HG03064 (cell line): Measurements from ENCODE around the gene ALKBH7.
"Not testable (repeated sequence)": the region's sequence is repeated elsewhere in the genome, so short reads cannot be mapped to it uniquely, and the experiment has no call there.

Experiments
- ATAC-seq: cut with Tn5 transposase; IDR thresholded peaks from one replicate; pipeline ENCODE4 v1.9.1; 2021; ENCODE audit warnings: low read depth; ENCODE audit not compliant: unreplicated experiment

ALKBH7 gene

GRCh38 chr19:6372594-6373095 lies at the start of gene ALKBH7:
Gene ALKBH7, plus strand, starts transcription at chr19:6372794. Its CDS starts 27 bp downstream, at chr19:6372821.
- ATAC-seq: peak; percentile 66

- ATAC-seq: no peak
These were observed 47.8 kb upstream of the ALKBH7 start for GRCh38 chr19:6324757-6325156.

- ATAC-seq: no peak
These were observed 47.0 kb upstream of the ALKBH7 start for GRCh38 chr19:6325614-6326013.

- ATAC-seq: no peak
These were observed 45.8 kb upstream of the ALKBH7 start for GRCh38 chr19:6326815-6327214.

- ATAC-seq: no peak
These were observed 39.2 kb upstream of the ALKBH7 start, which contains the start of gene ACER1 for GRCh38 chr19:6333439-6333838. Gene ACER1, minus strand, starts transcription at chr19:6333612. Its CDS starts 61 bp downstream, at chr19:6333551.

GRCh38 chr19:6334490-6335285 lies 37.9 kb upstream of the ALKBH7 start:
- no peak for ATAC-seq

GRCh38 chr19:6340493-6341201 lies 31.9 kb upstream of the ALKBH7 start:
- ATAC-seq: no peak

GRCh38 chr19:6343462-6343861 lies 29.1 kb upstream of the ALKBH7 start:
- ATAC-seq: no peak

GRCh38 chr19:6349271-6349670 lies 23.3 kb upstream of the ALKBH7 start:
- ATAC-seq: not testable (repeated sequence)

GRCh38 chr19:6350688-6351087 lies 21.9 kb upstream of the ALKBH7 start:
- no peak for ATAC-seq

- no peak for ATAC-seq
These were observed 20.0 kb upstream of the ALKBH7 start for GRCh38 chr19:6352381-6353165.

GRCh38 chr19:6354098-6354674 lies 18.4 kb upstream of the ALKBH7 start:
- no peak for ATAC-seq

GRCh38 chr19:6355321-6356040 lies 17.1 kb upstream of the ALKBH7 start:
- not testable (repeated sequence) for ATAC-seq

GRCh38 chr19:6357174-6357573 lies 15.4 kb upstream of the ALKBH7 start:
- no peak for ATAC-seq

- ATAC-seq: no peak
These were observed 14.6 kb upstream of the ALKBH7 start for GRCh38 chr19:6358003-6358402.

GRCh38 chr19:6359568-6360341 lies 12.8 kb upstream of the ALKBH7 start:
- ATAC-seq: no peak

GRCh38 chr19:6360445-6360844 lies 12.1 kb upstream of the ALKBH7 start:
- not testable (repeated sequence) for ATAC-seq

- ATAC-seq: not testable (repeated sequence)
These were observed 11.8 kb upstream of the ALKBH7 start for GRCh38 chr19:6360857-6361216.

- no peak for ATAC-seq
These were observed 10.6 kb upstream of the ALKBH7 start for GRCh38 chr19:6362027-6362350.
